ENCODE measurements around the gene FAM227B. TPM values are rescaled to one million over a fixed set of nuclear protein-coding genes. Genes with fewer than 3 reads are reported as not detected.

FAM227B gene
- total and polyA plus RNA-seq, 2 of the 13 experiments (the other 11 are each of a cell fraction or from before 2014, with no cell fraction given), result 1.9 to 2.6 TPM

DNA sequence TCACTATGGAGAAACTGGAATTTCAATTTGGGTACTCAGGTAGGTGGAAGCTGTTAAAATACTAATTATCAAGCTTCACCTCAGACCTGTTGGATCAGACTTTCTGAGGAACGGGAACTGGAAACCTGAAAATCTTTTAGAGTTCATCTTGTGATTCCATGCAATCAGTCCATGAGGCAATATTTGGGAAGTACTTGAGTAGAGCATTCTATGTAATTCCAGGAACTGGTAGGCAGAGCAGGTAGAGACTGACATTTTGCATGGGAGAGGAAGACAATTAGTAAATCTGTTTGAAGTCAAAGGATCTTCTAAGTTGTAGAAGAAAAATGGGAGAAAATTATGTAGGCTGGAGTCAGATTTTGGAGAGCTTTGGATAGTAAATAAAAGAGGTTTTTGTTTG is 154.5 kb downstream of the FAM227B start:
- POLR2A ChIA-PET, result no interaction called here
- in situ Hi-C loops (cut with HindIII; ENCODE audit: extremely low pct_ligation_motif_present, low pct_unique_long_range_greater_than_20kb), result no loop called here

DNA sequence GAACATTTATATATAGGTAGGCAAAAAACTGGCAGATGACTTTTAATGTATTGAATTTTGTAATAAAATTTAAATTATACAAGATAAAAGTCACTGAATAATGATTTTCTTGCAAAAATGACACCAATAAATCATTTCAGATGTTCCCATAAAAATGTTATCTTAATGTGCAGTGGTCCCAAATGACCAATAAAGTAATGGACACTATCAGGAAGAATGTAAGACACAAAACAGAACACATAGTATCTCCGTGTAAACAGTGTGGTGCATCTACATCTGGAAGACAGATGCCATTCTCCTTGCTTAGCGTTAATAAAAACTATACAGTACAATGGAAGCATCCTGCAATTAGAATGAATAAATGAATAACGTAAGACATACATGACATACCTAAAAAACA is 156.1 kb downstream of the FAM227B start:
- Histone ChIP-seq H3K27me3 (ENCODE audit: control insufficient read depth in 1 of 2, insufficient read depth in 2 of 2, low read length in 2 of 2) (no peaks in the 10 kb centered on the region), H3K4me3 (replicated peaks in 1 of 3; ENCODE audit: insufficient read depth in 1 of 3, low read depth in 2 of 3, low read length in 3 of 3) (no peak overlapping the region), H2AFZ (ENCODE audit: low read length) (no peak overlapping the region), H3K36me3 (replicated peaks in 1 of 2; ENCODE audit: control insufficient read depth in 1 of 2, insufficient read depth in 2 of 2, low read length in 2 of 2) (no peaks in the 10 kb centered on the region), H3K27ac (ENCODE audit: extremely low read length, insufficient read depth, low read length) (no peak overlapping the region), H4K20me1 (ENCODE audit: insufficient read depth, low read length) (no peaks in the 10 kb centered on the region), H3K4me1 (ENCODE audit: insufficient read depth, low read length) (no peaks in the 10 kb centered on the region), H3K9me3 (ENCODE audit: low read length) (no peaks in the 10 kb centered on the region), H3K79me2 (ENCODE audit: insufficient read depth, low read length) (no peaks in the 10 kb centered on the region), H3K4me2 (ENCODE audit: low read depth, low read length) (no peak overlapping the region), H3K9ac (ENCODE audit: insufficient read depth, low read depth, low read length) (no peak overlapping the region)
- ATAC-seq (no peak), DNase-seq (ENCODE audit: low spot score) (no peak), FAIRE-seq (no peak)
- BruUV-seq (replicated peaks), result no TSS peak
- in situ Hi-C loops (cut with HindIII; ENCODE audit: extremely low pct_ligation_motif_present, low pct_unique_long_range_greater_than_20kb), result no loop called here
- ChIA-PET POLR2A (no interaction called here), CTCF (ENCODE audit: low intra/inter-chr PET ratio, low total read pairs) (interaction anchor here (0.6 kb wide), 1 partner anchor 227 kb away, joined by 3 read pairs; no protein-coding TSS in a partner anchor)
- intact Hi-C loops (cut with micrococcal nuclease; ENCODE audit: unreplicated experiment), result no loop called here
- 30% methylated on average over 3 of the region's 3 CpGs for WGBS (ENCODE audit: low lambda C conversion rate)
- TF ChIP-seq, protein P1, sequence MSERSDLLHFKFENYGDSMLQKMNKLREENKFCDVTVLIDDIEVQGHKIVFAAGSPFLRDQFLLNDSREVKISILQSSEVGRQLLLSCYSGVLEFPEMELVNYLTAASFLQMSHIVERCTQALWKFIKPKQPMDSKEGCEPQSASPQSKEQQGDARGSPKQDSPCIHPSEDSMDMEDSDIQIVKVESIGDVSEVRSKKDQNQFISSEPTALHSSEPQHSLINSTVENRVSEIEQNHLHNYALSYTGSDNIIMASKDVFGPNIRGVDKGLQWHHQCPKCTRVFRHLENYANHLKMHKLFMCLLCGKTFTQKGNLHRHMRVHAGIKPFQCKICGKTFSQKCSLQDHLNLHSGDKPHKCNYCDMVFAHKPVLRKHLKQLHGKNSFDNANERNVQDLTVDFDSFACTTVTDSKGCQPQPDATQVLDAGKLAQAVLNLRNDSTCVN (CRISPR knock-in tag; IDR thresholded peaks at IDR 0.05; ENCODE audit: borderline replicate concordance), result no peak
- no peak for TF ChIP-seq HCFC1 (IDR thresholded peaks at IDR 0.05; ENCODE audit: low read depth, low read length)
- TF ChIP-seq RFX5 (IDR thresholded peaks at IDR 0.05; ENCODE audit: low read depth, low read length), result no peak
- TF ChIP-seq ZFP37 (CRISPR knock-in tag; IDR thresholded peaks at IDR 0.05; ENCODE audit: borderline replicate concordance), result no peak
- TF ChIP-seq, protein P2, sequence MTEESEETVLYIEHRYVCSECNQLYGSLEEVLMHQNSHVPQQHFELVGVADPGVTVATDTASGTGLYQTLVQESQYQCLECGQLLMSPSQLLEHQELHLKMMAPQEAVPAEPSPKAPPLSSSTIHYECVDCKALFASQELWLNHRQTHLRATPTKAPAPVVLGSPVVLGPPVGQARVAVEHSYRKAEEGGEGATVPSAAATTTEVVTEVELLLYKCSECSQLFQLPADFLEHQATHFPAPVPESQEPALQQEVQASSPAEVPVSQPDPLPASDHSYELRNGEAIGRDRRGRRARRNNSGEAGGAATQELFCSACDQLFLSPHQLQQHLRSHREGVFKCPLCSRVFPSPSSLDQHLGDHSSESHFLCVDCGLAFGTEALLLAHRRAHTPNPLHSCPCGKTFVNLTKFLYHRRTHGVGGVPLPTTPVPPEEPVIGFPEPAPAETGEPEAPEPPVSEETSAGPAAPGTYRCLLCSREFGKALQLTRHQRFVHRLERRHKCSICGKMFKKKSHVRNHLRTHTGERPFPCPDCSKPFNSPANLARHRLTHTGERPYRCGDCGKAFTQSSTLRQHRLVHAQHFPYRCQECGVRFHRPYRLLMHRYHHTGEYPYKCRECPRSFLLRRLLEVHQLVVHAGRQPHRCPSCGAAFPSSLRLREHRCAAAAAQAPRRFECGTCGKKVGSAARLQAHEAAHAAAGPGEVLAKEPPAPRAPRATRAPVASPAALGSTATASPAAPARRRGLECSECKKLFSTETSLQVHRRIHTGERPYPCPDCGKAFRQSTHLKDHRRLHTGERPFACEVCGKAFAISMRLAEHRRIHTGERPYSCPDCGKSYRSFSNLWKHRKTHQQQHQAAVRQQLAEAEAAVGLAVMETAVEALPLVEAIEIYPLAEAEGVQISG (CRISPR knock-in tag; IDR thresholded peaks at IDR 0.05), result no peak
- TF ChIP-seq NONO (IDR thresholded peaks at IDR 0.05), result no peak
- TF ChIP-seq NONO (CRISPR knock-in tag; conservative IDR thresholded peaks at IDR 0.05), result no peak
- TF ChIP-seq TRIM24 (CRISPR knock-in tag; IDR thresholded peaks at IDR 0.05), result no peak
- TF ChIP-seq JUNB (CRISPR knock-in tag; IDR thresholded peaks at IDR 0.05; ENCODE audit: borderline replicate concordance), result no peak
- TF ChIP-seq RFX1 (IDR thresholded peaks at IDR 0.05), result no peak
- TF ChIP-seq, protein P3, sequence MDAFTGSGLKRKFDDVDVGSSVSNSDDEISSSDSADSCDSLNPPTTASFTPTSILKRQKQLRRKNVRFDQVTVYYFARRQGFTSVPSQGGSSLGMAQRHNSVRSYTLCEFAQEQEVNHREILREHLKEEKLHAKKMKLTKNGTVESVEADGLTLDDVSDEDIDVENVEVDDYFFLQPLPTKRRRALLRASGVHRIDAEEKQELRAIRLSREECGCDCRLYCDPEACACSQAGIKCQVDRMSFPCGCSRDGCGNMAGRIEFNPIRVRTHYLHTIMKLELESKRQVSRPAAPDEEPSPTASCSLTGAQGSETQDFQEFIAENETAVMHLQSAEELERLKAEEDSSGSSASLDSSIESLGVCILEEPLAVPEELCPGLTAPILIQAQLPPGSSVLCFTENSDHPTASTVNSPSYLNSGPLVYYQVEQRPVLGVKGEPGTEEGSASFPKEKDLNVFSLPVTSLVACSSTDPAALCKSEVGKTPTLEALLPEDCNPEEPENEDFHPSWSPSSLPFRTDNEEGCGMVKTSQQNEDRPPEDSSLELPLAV (CRISPR knock-in tag; conservative IDR thresholded peaks at IDR 0.05; ENCODE audit: low read depth), result no peak
- TF ChIP-seq, protein P4, sequence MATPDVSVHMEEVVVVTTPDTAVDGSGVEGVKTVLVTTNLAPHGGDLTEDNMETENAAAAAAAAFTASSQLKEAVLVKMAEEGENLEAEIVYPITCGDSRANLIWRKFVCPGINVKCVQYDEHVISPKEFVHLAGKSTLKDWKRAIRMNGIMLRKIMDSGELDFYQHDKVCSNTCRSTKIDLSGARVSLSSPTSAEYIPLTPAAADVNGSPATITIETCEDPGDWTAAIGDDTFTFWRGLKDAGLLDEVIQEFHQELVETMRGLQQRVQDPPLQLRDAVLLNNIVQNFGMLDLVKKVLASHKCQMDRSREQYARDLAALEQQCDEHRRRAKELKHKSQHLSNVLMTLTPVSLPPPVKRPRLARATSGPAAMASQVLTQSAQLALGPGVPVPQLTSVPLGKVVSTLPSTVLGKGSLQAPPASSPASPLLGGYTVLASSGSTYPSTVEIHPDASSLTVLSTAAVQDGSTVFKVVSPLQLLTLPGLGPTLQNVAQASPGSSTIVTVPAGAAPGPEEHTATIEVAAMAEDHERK (CRISPR knock-in tag; IDR thresholded peaks at IDR 0.05; ENCODE audit: low read depth), result no peak

More for the DNA sequence above, 154.5 kb downstream of the FAM227B start:
- Histone ChIP-seq H3K9me3 (ENCODE audit: low read length) (no peaks in the 10 kb centered on the region), H4K20me1 (ENCODE audit: insufficient read depth, low read length) (no peaks in the 10 kb centered on the region), H3K36me3 (replicated peaks in 1 of 2; ENCODE audit: control insufficient read depth in 1 of 2, insufficient read depth in 2 of 2, low read length in 2 of 2) (no peaks in the 10 kb centered on the region), H3K4me1 (ENCODE audit: insufficient read depth, low read length) (no peaks in the 10 kb centered on the region), H3K27me3 (ENCODE audit: control insufficient read depth in 1 of 2, insufficient read depth in 2 of 2, low read length in 2 of 2) (no peaks in the 10 kb centered on the region), H3K4me3 (replicated peaks in 1 of 3; ENCODE audit: insufficient read depth in 1 of 3, low read depth in 2 of 3, low read length in 3 of 3) (no peak overlapping the region), H3K4me2 (ENCODE audit: low read depth, low read length) (no peak overlapping the region), H2AFZ (ENCODE audit: low read length) (no peak overlapping the region), H3K79me2 (ENCODE audit: insufficient read depth, low read length) (no peaks in the 10 kb centered on the region), H3K27ac (ENCODE audit: extremely low read length, insufficient read depth, low read length) (no peak overlapping the region), H3K9ac (ENCODE audit: insufficient read depth, low read depth, low read length) (no peak overlapping the region)
- CTCF ChIA-PET (ENCODE audit: low intra/inter-chr PET ratio, low total read pairs), result no interaction called here
- 32% methylated on average over 1 of the region's 1 CpG for WGBS (ENCODE audit: low lambda C conversion rate)
- no peak for DNase-seq (ENCODE audit: low spot score)
- no peak for FAIRE-seq
- TF ChIP-seq ADNP (CRISPR knock-in tag; IDR thresholded peaks at IDR 0.05) (no peak), TBX3 (IDR thresholded peaks at IDR 0.05; ENCODE audit: borderline replicate concordance) (no peak)
- intact Hi-C loops (cut with micrococcal nuclease; ENCODE audit: unreplicated experiment), result no loop called here
- no TSS peak for BruUV-seq (replicated peaks)
- ATAC-seq, result no peak

All from HepG2 (cell line).